K562 (cell line): Measurements from ENCODE around the gene DEFB110. TPM values are rescaled to one million over a fixed set of nuclear protein-coding genes. Genes with fewer than 3 reads are reported as not detected.

Experiments
- ATAC-seq: fragments of 200-7000 bp; cut with Tn5 transposase; 3 replicates; pipeline ENCODE4 v1.9.1; 2020; ENCODE audit warnings: moderate library complexity
- BruUV-seq: library from RNA; stranded (reverse); fragments of 400-500 nt; replicated peaks from 2 replicates; lab custom pipeline; 2021; lab: Mats Ljungman, UMichigan
- CTCF ChIA-PET: fragments of 300-600 bp; formaldehyde crosslinking; extraction: SDS; loops from one replicate; lab custom pipeline; 2021; ENCODE audit warnings: low intra/inter-chr PET ratio; lab: Yijun Ruan, JAX
- POLR2A ChIA-PET: fragments of 300-600, 350-650 bp; sonication (Branson Sonifier 250); formaldehyde crosslinking; extraction: SDS; loops from one replicate; lab custom pipeline; 2021; ENCODE audit warnings: antibody characterized with exemption, inconsistent platforms; lab: Yijun Ruan, JAX
- DNase-seq, 4 experiments: peaks; one replicate each; pipeline versions ENCODE4 v3.0.0 to v3.0.0-alpha.2; 2011 to 2018; ENCODE audit warnings: low spot score in 3 of 4, mixed read lengths in 3 of 4; ENCODE audit errors: extremely low read depth in 1 of 4
- FAIRE-seq: peaks from 2 replicates; lab custom pipeline; 2011; peaks lifted over from hg19 to GRCh38; lab: Jason Lieb, UNC
- H2AFZ ChIP-seq: 2 replicates; pipeline ENCODE4 v1.6.0; 2011; ENCODE audit warnings: low read depth, low read length, control low read depth, inconsistent platforms
- H3K27ac ChIP-seq: fragments of 200-600 bp; 3 replicates; pipeline ENCODE4 v1.8.0; 2011; ENCODE audit warnings: low read depth, mild to moderate bottlenecking, control low read depth, inconsistent platforms, low read length, moderate library complexity, mixed read lengths; ENCODE audit errors: extremely low read depth
- H3K27me3 ChIP-seq, 2 experiments: fragments of 300-600 bp in 1 of 2; 2 replicates in 1 of 2; 3 replicates in 1 of 2; pipeline versions ENCODE4 v1.6.0 to v1.8.0; 2011; ENCODE audit warnings: inconsistent platforms in 2 of 2, low read length in 2 of 2, mild to moderate bottlenecking in 1 of 2, mixed read lengths in 1 of 2, moderate library complexity in 1 of 2; ENCODE audit not compliant: control insufficient read depth in 2 of 2, insufficient read depth in 2 of 2
- H3K36me3 ChIP-seq: fragments of 300-600 bp; 3 replicates; pipeline ENCODE4 v1.8.0; 2011; ENCODE audit warnings: mild to moderate bottlenecking, low read length, inconsistent platforms; ENCODE audit not compliant: control insufficient read depth, insufficient read depth
- H3K4me1 ChIP-seq, 2 experiments: fragments of 200-600 bp in 1 of 2; replicated peaks in 1 of 2; 2 replicates in 1 of 2; 3 replicates in 1 of 2; pipeline versions ENCODE4 v1.5.1 to v1.8.0; 2011; ENCODE audit warnings: inconsistent platforms in 2 of 2, low read length in 2 of 2, mild to moderate bottlenecking in 1 of 2, mixed read lengths in 1 of 2, moderate library complexity in 1 of 2; ENCODE audit not compliant: control insufficient read depth in 2 of 2, insufficient read depth in 2 of 2
- H3K4me2 ChIP-seq: 2 replicates; pipeline ENCODE4 v1.6.1; 2011; ENCODE audit warnings: low read length, control low read depth, inconsistent platforms, mixed read lengths; ENCODE audit not compliant: insufficient read depth
- H3K4me3 ChIP-seq: fragments of 200-600 bp; sonication (generic), shearing (Covaris generic); 2 replicates; pipeline ENCODE4 v1.5.1; 2016; ENCODE audit warnings: control low read depth, inconsistent platforms
- H3K79me2 ChIP-seq: fragments of 200-600 bp; 3 replicates; pipeline ENCODE4 v1.8.0; 2011; ENCODE audit warnings: low read length, inconsistent platforms; ENCODE audit not compliant: control insufficient read depth, insufficient read depth
- H3K9ac ChIP-seq, 2 experiments: 2 replicates each; pipeline versions ENCODE4 v1.6.0 to v1.6.1; 2011; ENCODE audit warnings: low read depth in 2 of 2, low read length in 2 of 2, control low read depth in 1 of 2, inconsistent platforms in 1 of 2, mild to moderate bottlenecking in 1 of 2, mixed read lengths in 1 of 2; ENCODE audit not compliant: insufficient read depth in 1 of 2
- H3K9me1 ChIP-seq: one replicate; pipeline ENCODE4 v1.6.0; 2011; ENCODE audit warnings: inconsistent platforms, mild to moderate bottlenecking, low read length, moderate library complexity; ENCODE audit not compliant: control insufficient read depth, insufficient read depth
- H3K9me3 ChIP-seq: replicated peaks from 2 replicates; pipeline ENCODE4 v1.5.1; 2011; ENCODE audit warnings: low read depth, low read length, inconsistent platforms; ENCODE audit not compliant: control insufficient read depth, insufficient read depth
- H4K20me1 ChIP-seq: replicated peaks from 2 replicates; pipeline ENCODE4 v1.6.1; 2011; ENCODE audit warnings: low read length, inconsistent platforms, mixed read lengths; ENCODE audit not compliant: control insufficient read depth, insufficient read depth
- C11orf30 ChIP-seq: fragments of 450-650 bp; IDR thresholded peaks from 2 replicates; pipeline ENCODE4 v1.6.1; 2016; ENCODE audit warnings: low read depth, mild to moderate bottlenecking
- GATAD2B ChIP-seq: fragments of 450-650 bp; IDR thresholded peaks from 2 replicates; pipeline ENCODE4 v1.6.1; 2017; ENCODE audit warnings: mild to moderate bottlenecking, borderline replicate concordance
- MAFG ChIP-seq: fragments of 450-650 bp; conservative IDR thresholded peaks from 2 replicates; pipeline ENCODE4 v1.6.1; 2016; ENCODE audit warnings: missing genetic modification characterization, missing compliant biosample characterization
- PHTF2 ChIP-seq: fragments of 250-450 bp; sonication (Bioruptor Pico); IDR thresholded peaks from 2 replicates; pipeline ENCODE4 v1.5.0; 2021; ENCODE audit warnings: mild to moderate bottlenecking
- RNF2 ChIP-seq: sonication (generic); IDR thresholded peaks from 2 replicates; pipeline ENCODE4 v1.6.1; 2016
- SMAD1 ChIP-seq: fragments of 150-350 bp; IDR thresholded peaks from 2 replicates; pipeline ENCODE4 v1.6.1; 2014; ENCODE audit warnings: low read length, low read depth; ENCODE audit not compliant: partially characterized antibody
- WGBS: fragments of 100-300 bp; shearing (Covaris generic); methylation state at CpG from one replicate; pipeline ENCODE4 v1.1.6; 2016; ENCODE audit warnings: low coverage, mixed read lengths; ENCODE audit not compliant: insufficient coverage; ENCODE audit errors: missing lambda C conversion rate; 5-methylcytosine and 5-hydroxymethylcytosine counted together
- in situ Hi-C: fragments of 300-500 bp; cut with MboI; formaldehyde crosslinking; loops from 4 replicates; pipeline ENCODE4 v1.15.0; 2018; ENCODE audit warnings: inconsistent platforms, mixed read lengths
- intact Hi-C: fragments of 100-400 bp; cut with micrococcal nuclease; formaldehyde crosslinking; loops from 2 replicates; pipeline ENCODE4 v1.14.2; 2022
- polyA plus RNA-seq, 8 experiments: library from polyadenylated mRNA; depleted of rRNA in 4 of 8; stranded (reverse) in 5 of 8; unstranded in 3 of 8; fragments of >200 nt; fragmentation: Nextera tagmentation in 2 of 8; fragmentation: Illumina TruSeq in 1 of 8; extraction: Ambion mirVana in 2 of 8; extraction: Trizol in 1 of 8; gene quantifications; 2 replicates each; pipeline versions ENCODE4 v1.2.1 to v1.2.3, GENCODE V29; 2011 to 2014; ENCODE audit warnings: inconsistent platforms in 1 of 8, missing spikeins in 1 of 8
- total RNA-seq, 7 experiments: library from RNA; depleted of rRNA in 6 of 7; stranded (reverse); fragments of >200 nt in 6 of 7; fragmentation: Illumina TruSeq in 2 of 7; extraction: Trizol in 2 of 7; gene quantifications; 2 replicates each; pipeline versions ENCODE4 v1.2.1 to v1.2.3, GENCODE V29; 2011 to 2021; ENCODE audit warnings: low replicate concordance in 1 of 7

Gene DEFB110
- total and polyA plus RNA-seq, 9 of the 15 experiments (the other 6 are each of a cell fraction or from before 2014, with no cell fraction given), result not detected

GRCh38 chr6:49980898-49981297, 40.9 kb downstream of the DEFB110 start (continued):
- peak; percentile 86 for TF ChIP-seq MAFG (tag)
- TF ChIP-seq, all 486 proteins: peak for 13

GRCh38 chr6:49979584-49979983, 42.2 kb downstream of the DEFB110 start:
- Histone ChIP-seq H3K27me3 (no peaks in the 10 kb centered on the region), H3K4me1 (no peaks in the 10 kb centered on the region; a peak in 1 of 5 replicates), H4K20me1 (no peaks in the 10 kb centered on the region), H3K9ac (no peak overlapping the region), H3K4me3 (no peak overlapping the region), H2AFZ (no peak overlapping the region), H3K9me3 (no peaks in the 10 kb centered on the region), H3K9me1 (no peaks in the 10 kb centered on the region), H3K79me2 (no peaks in the 10 kb centered on the region), H3K36me3 (no peaks in the 10 kb centered on the region), H3K27ac (no peak overlapping the region), H3K4me2 (no peak overlapping the region)
- CTCF ChIA-PET, result no interaction called here
- ATAC-seq (peak; percentile 54; the same call in 2 of the 3 replicates), FAIRE-seq (no peak), DNase-seq (no peak)
- in situ Hi-C loops (no loop called here), intact Hi-C loops (no loop called here)
- TF ChIP-seq C11orf30 (no peak), GATAD2B (no peak), PHTF2 (no peak), RNF2 (no peak), SMAD1 (no peak)
- 5% methylated on average over 4 of the region's 4 CpGs for WGBS
- no TSS peak for BruUV-seq
- POLR2A ChIA-PET, result interaction anchor here (0.7 kb wide), 1 partner anchor 8 kb away, joined by 4 read pairs; no protein-coding TSS in a partner anchor
